ENCODE measurements around the gene VEZF1.

DNA sequence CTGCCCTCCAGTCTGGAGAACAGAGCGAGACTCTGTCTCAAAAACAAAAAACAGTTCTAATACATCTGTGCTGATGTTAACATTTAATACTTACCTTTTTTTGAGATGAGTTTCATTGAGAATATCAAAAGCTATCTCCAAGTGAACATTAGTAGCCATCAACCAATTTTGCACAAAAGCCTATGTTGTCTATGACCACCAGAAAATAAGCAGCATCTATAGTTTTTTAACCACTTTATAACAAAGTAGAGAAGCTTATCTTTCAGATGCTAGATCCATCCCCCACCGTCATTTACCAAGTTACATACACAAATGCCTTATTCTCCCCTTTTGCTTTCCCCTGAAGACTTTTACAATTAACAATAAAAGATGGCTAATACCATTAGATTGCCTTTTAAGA lies 14.9 kb upstream of the VEZF1 start:
- no peak for TF ChIP-seq POLR2A (IDR thresholded peaks at IDR 0.05)
- TF ChIP-seq, protein P1, sequence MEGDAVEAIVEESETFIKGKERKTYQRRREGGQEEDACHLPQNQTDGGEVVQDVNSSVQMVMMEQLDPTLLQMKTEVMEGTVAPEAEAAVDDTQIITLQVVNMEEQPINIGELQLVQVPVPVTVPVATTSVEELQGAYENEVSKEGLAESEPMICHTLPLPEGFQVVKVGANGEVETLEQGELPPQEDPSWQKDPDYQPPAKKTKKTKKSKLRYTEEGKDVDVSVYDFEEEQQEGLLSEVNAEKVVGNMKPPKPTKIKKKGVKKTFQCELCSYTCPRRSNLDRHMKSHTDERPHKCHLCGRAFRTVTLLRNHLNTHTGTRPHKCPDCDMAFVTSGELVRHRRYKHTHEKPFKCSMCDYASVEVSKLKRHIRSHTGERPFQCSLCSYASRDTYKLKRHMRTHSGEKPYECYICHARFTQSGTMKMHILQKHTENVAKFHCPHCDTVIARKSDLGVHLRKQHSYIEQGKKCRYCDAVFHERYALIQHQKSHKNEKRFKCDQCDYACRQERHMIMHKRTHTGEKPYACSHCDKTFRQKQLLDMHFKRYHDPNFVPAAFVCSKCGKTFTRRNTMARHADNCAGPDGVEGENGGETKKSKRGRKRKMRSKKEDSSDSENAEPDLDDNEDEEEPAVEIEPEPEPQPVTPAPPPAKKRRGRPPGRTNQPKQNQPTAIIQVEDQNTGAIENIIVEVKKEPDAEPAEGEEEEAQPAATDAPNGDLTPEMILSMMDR (IDR thresholded peaks at IDR 0.05 in 8 of 11, conservative IDR thresholded peaks at IDR 0.05 in 3 of 11) = no peak

All from spleen (tissue), 7 donors.